Transverse colon (tissue), 4 donors: Measurements from ENCODE around the gene OBSCN. TPM values are rescaled to one million over a fixed set of nuclear protein-coding genes. Genes with fewer than 3 reads are reported as not detected.

Source experiments
- DNase-seq: peaks from one replicate; pipeline ENCODE4 v3.0.0-alpha.2; 2019
- H3K27ac ChIP-seq, 4 donors: fragments of 200-600 bp; sonication (generic); 2 replicates each; pipeline ENCODE4 v1.5.1; 2016 to 2018; ENCODE audit warnings: inconsistent platforms in 4 of 4
- H3K27me3 ChIP-seq: fragments of 200-600 bp; sonication (generic); 2 replicates; pipeline ENCODE4 v1.5.1; 2017; ENCODE audit warnings: inconsistent platforms
- H3K36me3 ChIP-seq, 4 donors: fragments of 200-600 bp; sonication (generic); 2 replicates each; pipeline ENCODE4 v1.5.1; 2017 to 2019; ENCODE audit warnings: inconsistent platforms in 4 of 4
- H3K4me1 ChIP-seq, 4 donors: fragments of 200-600 bp; sonication (generic); 2 replicates each; pipeline ENCODE4 v1.5.1; 2017 to 2020; ENCODE audit warnings: inconsistent platforms in 4 of 4
- H3K4me3 ChIP-seq, 4 donors: fragments of 200-600 bp; sonication (generic); 1 replicate in 1 of 4; 2 replicates in 3 of 4; pipeline versions ENCODE4 v1.5.1 to v1.6.1; 2017 to 2019; ENCODE audit warnings: inconsistent platforms in 4 of 4
- H3K9me3 ChIP-seq, 2 donors: fragments of 200-600 bp; sonication (generic); 2 replicates each; pipeline ENCODE4 v1.5.1; 2017 to 2019; ENCODE audit warnings: inconsistent platforms in 2 of 2
- EP300 ChIP-seq: sonication (generic); formaldehyde crosslinking; IDR thresholded peaks from one replicate; pipeline ENCODE4 v1.6.1; 2017; ENCODE audit warnings: antibody characterized with exemption, low read depth
- POLR2A ChIP-seq: fragments of 450-650 bp; IDR thresholded peaks from one replicate; pipeline ENCODE4 v1.6.1; 2016; ENCODE audit warnings: antibody characterized with exemption, mild to moderate bottlenecking, moderate library complexity
- POLR2AphosphoS5 ChIP-seq, 3 donors: sonication (generic); formaldehyde crosslinking; IDR thresholded peaks; one replicate each; pipeline ENCODE4 v1.6.1; 2016; ENCODE audit warnings: antibody characterized with exemption in 3 of 3
- WGBS, 2 donors: methylation state at CpG; one replicate each; pipeline ENCODE4 v1.1.5; 2018; ENCODE audit warnings: low coverage in 1 of 2; 5-methylcytosine and 5-hydroxymethylcytosine counted together
- in situ Hi-C, 4 donors: fragments of 200-750 bp; cut with MboI; loops; one replicate each; pipeline versions ENCODE4 v1.15.0 to v1.15.1; 2017; ENCODE audit warnings: low sequenced_read_pairs in 3 of 4, low pct_ligation_motif_present in 1 of 4, low pct_unique_long_range_greater_than_20kb in 1 of 4
- intact Hi-C: fragments of 100-400 bp; cut with DNase I; formaldehyde crosslinking; loops from one replicate; pipeline ENCODE4 v1.15.1; 2023; ENCODE audit warnings: low total_unique reads
- total RNA-seq, 4 donors: library from RNA; depleted of rRNA; stranded (reverse); fragments of >200 nt; gene quantifications; one replicate each; pipeline ENCODE4 v1.1.0, GENCODE V29; 2016
- TF ChIP-seq, protein P1 (sequence below), 5 experiments: fragments of 200-600 bp in 3 of 5; fragments of 450-650 bp in 2 of 5; sonication (generic) in 3 of 5; IDR thresholded peaks; 1 replicate in 2 of 5; 2 replicates in 3 of 5; pipeline ENCODE4 v1.5.1; 2016 to 2017; ENCODE audit warnings: antibody characterized with exemption in 5 of 5, inconsistent platforms in 3 of 5, mild to moderate bottlenecking in 2 of 5, moderate library complexity in 1 of 5

OBSCN gene
- total RNA-seq, 4 donors from 2014 or later: 11.9 to 21.7 (median 15.8) TPM

- Histone ChIP-seq H3K4me1 (peaks cover 0 to 15% (median 11%) of the 10 kb centered on the region in 4 donors), H3K9me3 (no peaks in the 10 kb centered on the region), H3K27me3 (peaks cover 20% of the 10 kb centered on the region), H3K4me3 (no peak overlapping the region), H3K36me3 (no peaks in the 10 kb centered on the region), H3K27ac (no peak overlapping the region)
- TF ChIP-seq POLR2AphosphoS5 (IDR thresholded peaks at IDR 0.05) (no peak), EP300 (no peak), POLR2A (no peak)
- TF ChIP-seq, protein P1, sequence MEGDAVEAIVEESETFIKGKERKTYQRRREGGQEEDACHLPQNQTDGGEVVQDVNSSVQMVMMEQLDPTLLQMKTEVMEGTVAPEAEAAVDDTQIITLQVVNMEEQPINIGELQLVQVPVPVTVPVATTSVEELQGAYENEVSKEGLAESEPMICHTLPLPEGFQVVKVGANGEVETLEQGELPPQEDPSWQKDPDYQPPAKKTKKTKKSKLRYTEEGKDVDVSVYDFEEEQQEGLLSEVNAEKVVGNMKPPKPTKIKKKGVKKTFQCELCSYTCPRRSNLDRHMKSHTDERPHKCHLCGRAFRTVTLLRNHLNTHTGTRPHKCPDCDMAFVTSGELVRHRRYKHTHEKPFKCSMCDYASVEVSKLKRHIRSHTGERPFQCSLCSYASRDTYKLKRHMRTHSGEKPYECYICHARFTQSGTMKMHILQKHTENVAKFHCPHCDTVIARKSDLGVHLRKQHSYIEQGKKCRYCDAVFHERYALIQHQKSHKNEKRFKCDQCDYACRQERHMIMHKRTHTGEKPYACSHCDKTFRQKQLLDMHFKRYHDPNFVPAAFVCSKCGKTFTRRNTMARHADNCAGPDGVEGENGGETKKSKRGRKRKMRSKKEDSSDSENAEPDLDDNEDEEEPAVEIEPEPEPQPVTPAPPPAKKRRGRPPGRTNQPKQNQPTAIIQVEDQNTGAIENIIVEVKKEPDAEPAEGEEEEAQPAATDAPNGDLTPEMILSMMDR (IDR thresholded peaks at IDR 0.05): no peak
- no peak for DNase-seq
- intact Hi-C loops: no loop called here
- in situ Hi-C loops: no loop called here
- WGBS, 2 donors: 87 to 100% methylated on average over 1 to 85 of the region's 96 CpGs
Measured at GRCh38 chr1:228211531-228212414, 3.9 kb downstream of the OBSCN start.

DNA sequence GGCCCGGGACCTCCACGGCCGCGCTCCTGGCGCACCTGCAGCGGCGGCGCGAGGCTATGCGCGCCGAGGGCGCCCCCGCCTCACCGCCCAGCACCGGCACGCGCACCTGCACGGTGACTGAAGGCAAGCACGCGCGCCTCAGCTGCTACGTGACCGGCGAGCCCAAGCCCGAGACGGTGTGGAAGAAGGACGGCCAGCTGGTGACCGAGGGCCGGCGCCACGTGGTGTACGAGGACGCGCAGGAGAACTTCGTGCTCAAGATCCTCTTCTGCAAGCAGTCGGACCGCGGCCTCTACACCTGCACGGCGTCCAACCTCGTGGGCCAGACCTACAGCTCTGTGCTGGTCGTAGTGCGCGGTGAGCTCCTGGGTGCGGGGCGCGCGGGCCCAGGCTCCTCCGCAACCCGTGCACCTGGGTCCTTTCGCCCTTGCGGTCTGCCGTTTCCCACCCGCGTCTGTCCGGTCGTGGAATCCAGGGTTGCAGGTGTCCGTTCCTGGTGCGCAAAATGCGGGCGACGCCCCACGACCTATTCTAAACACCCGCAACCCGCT lies 4.6 kb downstream of the OBSCN start:
- Histone ChIP-seq H3K27me3 (peaks cover 14% of the 10 kb centered on the region), H3K9me3 (no peaks in the 10 kb centered on the region), H3K4me3 (peak overlapping the region in 1 of 4 donors; percentile 55), H3K27ac (no peak overlapping the region), H3K4me1 (peaks cover 0 to 15% (median 11%) of the 10 kb centered on the region in 4 donors), H3K36me3 (no peaks in the 10 kb centered on the region)
- DNase-seq: no peak
- in situ Hi-C loops (no loop called here), intact Hi-C loops (no loop called here)
- TF ChIP-seq, protein P1 (IDR thresholded peaks at IDR 0.05): no peak
- TF ChIP-seq EP300 (no peak), POLR2AphosphoS5 (IDR thresholded peaks at IDR 0.05) (no peak), POLR2A (no peak)
- 64% methylated on average over 49 of the region's 66 CpGs; no CpG with 5 or more reads in 1 of the 2 donors for whole genome bisulfite sequencing, 2 donors

DNA sequence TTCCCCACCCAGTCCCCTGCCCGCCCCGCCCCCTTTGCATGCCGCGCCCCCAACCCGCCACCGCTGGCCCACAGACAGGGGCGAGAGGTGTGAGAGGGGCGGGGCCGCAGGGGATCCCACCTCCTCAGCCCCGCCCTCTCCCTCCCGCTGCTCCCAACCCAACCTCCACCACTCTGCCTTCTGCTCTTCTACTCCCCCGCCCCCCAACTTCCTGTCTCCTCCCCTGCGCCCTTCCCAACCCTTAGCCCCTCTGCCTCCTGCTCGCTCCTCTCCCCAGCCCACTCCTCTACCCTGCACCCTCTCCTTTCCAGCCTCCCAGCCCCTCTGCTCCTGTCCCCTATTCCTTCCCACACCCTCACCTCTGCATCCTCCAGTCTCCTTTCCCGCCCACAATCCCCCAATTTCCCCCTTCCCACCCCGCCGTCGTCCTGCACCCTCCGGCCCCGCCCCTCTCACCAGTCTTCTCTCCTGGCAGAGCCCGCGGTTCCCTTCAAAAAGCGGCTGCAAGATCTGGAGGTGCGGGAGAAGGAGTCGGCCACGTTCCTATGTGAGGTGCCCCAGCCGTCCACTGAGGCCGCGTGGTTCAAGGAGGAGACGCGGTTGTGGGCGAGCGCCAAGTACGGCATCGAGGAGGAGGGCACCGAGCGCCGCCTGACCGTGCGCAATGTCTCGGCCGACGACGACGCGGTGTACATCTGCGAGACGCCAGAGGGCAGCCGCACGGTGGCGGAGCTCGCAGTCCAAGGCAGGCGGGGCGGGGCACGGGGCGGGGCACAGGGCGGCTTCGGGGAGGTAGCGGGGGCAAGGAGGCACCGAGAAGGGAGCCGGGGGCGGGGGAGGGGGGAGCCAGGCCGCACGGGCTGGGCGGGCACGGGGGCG lies 5.4 kb downstream of the OBSCN start:
- peaks cover 0 to 15% (median 11%) of the 10 kb centered on the region in 4 donors for H3K4me1 ChIP-seq
- WGBS, 2 donors: 0 to 1% methylated on average over 4 to 25 of the region's 67 CpGs
- in situ Hi-C loops (no loop called here), intact Hi-C loops (no loop called here)
- H3K9me3 ChIP-seq: no peaks in the 10 kb centered on the region
- peaks cover 6% of the 10 kb centered on the region for H3K27me3 ChIP-seq
- no peaks in the 10 kb centered on the region for H3K36me3 ChIP-seq
- peak overlapping the region; percentile 15 to 44 (median 34) for H3K27ac ChIP-seq
- TF ChIP-seq POLR2A (no peak), EP300 (no peak), POLR2AphosphoS5 (IDR thresholded peaks at IDR 0.05) (peak in 1 of 3 donors; percentile 39)
- TF ChIP-seq, protein P1 (IDR thresholded peaks at IDR 0.05): peak; percentile 39 to 61 (median 50)
- peak overlapping the region; percentile 3 to 55 (median 30) for H3K4me3 ChIP-seq
- DNase-seq: peak; percentile 91
